ENCODE measurements around the gene CHCT1. TPM values are rescaled to one million over a fixed set of nuclear protein-coding genes. Genes with fewer than 3 reads are reported as not detected.

The CHCT1 gene
- total and polyA plus RNA-seq, 2 donors (not counting 1 experiment from before 2014, with no cell fraction given), result not detected

- Mint-ChIP-seq H3K27ac (no peak overlapping the region), H3K4me3 (no peak overlapping the region), H3K4me1 (peaks cover 2% of the 10 kb centered on the region), H3K27me3 (no peaks in the 10 kb centered on the region), H3K9me3 (ENCODE audit: insufficient read depth) (no peaks in the 10 kb centered on the region)
- Histone ChIP-seq H3K79me2 (ENCODE audit: control insufficient read depth, insufficient read depth, low read length) (no peaks in the 10 kb centered on the region), H4K20me1 (ENCODE audit: control insufficient read depth, insufficient read depth, low read length, poor library complexity, severe bottlenecking) (no peaks in the 10 kb centered on the region), H3K4me2 (replicated peaks; ENCODE audit: low read depth, low read length, poor library complexity, severe bottlenecking) (no peak overlapping the region), H3K4me3 (ENCODE audit: control extremely low read depth in 1 of 5, extremely low read depth in 1 of 5, insufficient read depth in 1 of 5, low read depth in 2 of 5, low read length in 4 of 5) (no peak overlapping the region), H3K9ac (ENCODE audit: low read length) (no peak overlapping the region), H3K36me3 (replicated peaks in 1 of 2; ENCODE audit: control extremely low read depth in 1 of 2, control insufficient read depth in 1 of 2, extremely low read depth in 1 of 2, insufficient read depth in 2 of 2, low read length in 1 of 2) (peaks cover 5 to 12% of the 10 kb centered on the region in 2 experiments), H2AFZ (ENCODE audit: insufficient read depth, low read depth, low read length, poor library complexity, severe bottlenecking) (no peak overlapping the region), H3K4me1 (ENCODE audit: control insufficient read depth in 2 of 2, insufficient read depth in 2 of 2, low read length in 2 of 2) (no peaks in the 10 kb centered on the region), H3K27me3 (replicated peaks in 1 of 4; ENCODE audit: control extremely low read depth in 1 of 4, control insufficient read depth in 3 of 4, insufficient read depth in 4 of 4, low read length in 3 of 4) (no peaks in the 10 kb centered on the region), H3K9me3 (ENCODE audit: control extremely low read depth in 1 of 3, control insufficient read depth in 2 of 3, insufficient read depth in 1 of 3, low read length in 2 of 3) (no peaks in the 10 kb centered on the region), H3K27ac (ENCODE audit: low read length in 2 of 2) (no peak overlapping the region)
- POLR2A ChIA-PET, result no interaction called here
- DNase-seq (no peak), ATAC-seq (ENCODE audit: low read depth) (no peak)
- intact Hi-C loops (cut with micrococcal nuclease), result no loop called here
- CTCF ChIA-PET, result no interaction called here
- 98% methylated on average over 6 of the region's 6 CpGs for WGBS (ENCODE audit: insufficient coverage)
- no peak for TF ChIP-seq EZH2 (IDR thresholded peaks at IDR 0.05; ENCODE audit: borderline replicate concordance, insufficient read depth, low read depth, low read length, poor library complexity, severe bottlenecking)
- TF ChIP-seq CTCF (IDR thresholded peaks at IDR 0.05), result no peak
Measured at GRCh38 chr17:60443713-60444112, 21.4 kb downstream of the CHCT1 start.

- Mint-ChIP-seq H3K9me3 (ENCODE audit: insufficient read depth) (no peaks in the 10 kb centered on the region), H3K4me1 (peaks cover 2% of the 10 kb centered on the region), H3K27me3 (no peaks in the 10 kb centered on the region), H3K4me3 (no peak overlapping the region), H3K27ac (no peak overlapping the region)
- Histone ChIP-seq H4K20me1 (ENCODE audit: control insufficient read depth, insufficient read depth, low read length, poor library complexity, severe bottlenecking) (no peaks in the 10 kb centered on the region), H3K4me3 (ENCODE audit: control extremely low read depth in 1 of 5, extremely low read depth in 1 of 5, insufficient read depth in 1 of 5, low read depth in 2 of 5, low read length in 4 of 5) (no peak overlapping the region), H3K9me3 (ENCODE audit: control extremely low read depth in 1 of 3, control insufficient read depth in 2 of 3, insufficient read depth in 1 of 3, low read length in 2 of 3) (no peaks in the 10 kb centered on the region), H3K4me1 (ENCODE audit: control insufficient read depth in 2 of 2, insufficient read depth in 2 of 2, low read length in 2 of 2) (no peaks in the 10 kb centered on the region), H3K4me2 (replicated peaks; ENCODE audit: low read depth, low read length, poor library complexity, severe bottlenecking) (no peak overlapping the region), H3K36me3 (replicated peaks in 1 of 2; ENCODE audit: control extremely low read depth in 1 of 2, control insufficient read depth in 1 of 2, extremely low read depth in 1 of 2, insufficient read depth in 2 of 2, low read length in 1 of 2) (peaks cover 8 to 12% of the 10 kb centered on the region in 2 experiments), H3K27ac (ENCODE audit: low read length in 2 of 2) (no peak overlapping the region), H3K27me3 (replicated peaks in 1 of 4; ENCODE audit: control extremely low read depth in 1 of 4, control insufficient read depth in 3 of 4, insufficient read depth in 4 of 4, low read length in 3 of 4) (no peaks in the 10 kb centered on the region), H2AFZ (ENCODE audit: insufficient read depth, low read depth, low read length, poor library complexity, severe bottlenecking) (no peak overlapping the region), H3K9ac (ENCODE audit: low read length) (no peak overlapping the region), H3K79me2 (ENCODE audit: control insufficient read depth, insufficient read depth, low read length) (no peaks in the 10 kb centered on the region)
- POLR2A ChIA-PET, result no interaction called here
- CTCF ChIA-PET, result interaction anchor here (0.8 to 1.0 kb wide), 2 partner anchors 24 to 260 kb away, joined by 3 read pairs; no protein-coding TSS in a partner anchor
- DNase-seq, result no peak
- TF ChIP-seq CTCF (IDR thresholded peaks at IDR 0.05), result no peak
- TF ChIP-seq EZH2 (IDR thresholded peaks at IDR 0.05; ENCODE audit: borderline replicate concordance, insufficient read depth, low read depth, low read length, poor library complexity, severe bottlenecking), result no peak
- intact Hi-C loops (cut with micrococcal nuclease), result no loop called here
- ATAC-seq (ENCODE audit: low read depth), result no peak
Measured at GRCh38 chr17:60445144-60445543, 22.9 kb downstream of the CHCT1 start.
